ENCODE results near the gene WFIKKN2. TPM values are rescaled to one million over a fixed set of nuclear protein-coding genes. Genes with fewer than 3 reads are reported as not detected.

WFIKKN2 gene
- total and polyA plus RNA-seq, 10 of the 15 experiments (the other 5 are each of a cell fraction or from before 2014, with no cell fraction given), result 0.06 TPM; not detected in 9

GRCh38 chr17:50829332-50829731 is 6.1 kb upstream of the WFIKKN2 start:
- BruUV-seq (replicated peaks), result no TSS peak
- H3K4me2 ChIP-seq (ENCODE audit: control insufficient read depth, insufficient read depth), result peak overlapping the region; percentile 87
- CTCF ChIA-PET, result interaction anchor here (1.7 kb wide), 1 partner anchor 11 kb away, joined by 9 read pairs; no protein-coding TSS in a partner anchor

More at GRCh38 chr17:50829332-50829731, 6.1 kb upstream of the WFIKKN2 start:
- Histone ChIP-seq H3K36me3 (ENCODE audit: control insufficient read depth in 2 of 2, insufficient read depth in 2 of 2, low read length in 1 of 2) (no peaks in the 10 kb centered on the region), H3K4me1 (ENCODE audit: control insufficient read depth, insufficient read depth, low read length) (peaks cover 25% of the 10 kb centered on the region), H3K4me3 (peak overlapping the region; percentile 17; the same call in 1 of the 2 replicates), H3K79me2 (ENCODE audit: control insufficient read depth, insufficient read depth, low read length) (no peaks in the 10 kb centered on the region), H3K9ac (ENCODE audit: control insufficient read depth, insufficient read depth, low read length) (peak overlapping the region; percentile 50), H4K20me1 (ENCODE audit: control insufficient read depth, insufficient read depth) (no peaks in the 10 kb centered on the region), H3K27me3 (replicated peaks in 1 of 2; ENCODE audit: control insufficient read depth in 2 of 2, insufficient read depth in 2 of 2, low read length in 1 of 2) (no peaks in the 10 kb centered on the region), H2AFZ (ENCODE audit: control insufficient read depth, low read depth, low read length) (peak overlapping the region; percentile 78), H3K27ac (ENCODE audit: control insufficient read depth, insufficient read depth) (peak overlapping the region; percentile 79), H3K9me3 (replicated peaks; ENCODE audit: control insufficient read depth, insufficient read depth, low read length) (no peaks in the 10 kb centered on the region; the same call in 2 of the 3 replicates)
- 71% methylated on average over 6 of the region's 6 CpGs for WGBS (ENCODE audit: insufficient coverage, insufficient replicate concordance, low lambda C conversion rate, missing lambda C conversion rate)
- ChIA-PET SMC1A (ENCODE audit: uncharacterized antibody, unreplicated experiment) (interaction anchor here (1.3 kb wide), 2 partner anchors 12 to 201 kb away, joined by 3 read pairs; no protein-coding TSS in a partner anchor), RAD21 (ENCODE audit: unreplicated experiment) (interaction anchor here (1.1 kb wide), 1 partner anchor 13 kb away, joined by 3 read pairs; no protein-coding TSS in a partner anchor), POLR2A (interaction anchor here (1.3 kb wide), 1 partner anchor 23 kb away, joined by 4 read pairs; no protein-coding TSS in a partner anchor)
- ATAC-seq (peak; percentile 27; the same call in 1 of the 3 replicates), FAIRE-seq (no peak), DNase-seq (ENCODE audit: low read depth, low spot score) (no peak)
- in situ Hi-C loops (cut with MboI) (no loop called here), intact Hi-C loops (cut with micrococcal nuclease; ENCODE audit: unreplicated experiment) (no loop called here)
- TF ChIP-seq SUZ12 (IDR thresholded peaks at IDR 0.05; ENCODE audit: unreplicated experiment), result no peak
- no peak for TF ChIP-seq ZNF274 (IDR thresholded peaks at IDR 0.05; ENCODE audit: insufficient read depth, insufficient read length)
- TF ChIP-seq TCF3 (IDR thresholded peaks at IDR 0.05; ENCODE audit: borderline replicate concordance, insufficient read depth, low read depth, low read length), result no peak
- TF ChIP-seq ZNF622 (IDR thresholded peaks at IDR 0.05), result no peak
- TF ChIP-seq MAX (IDR thresholded peaks at IDR 0.05; ENCODE audit: low read depth, low read length), result no peak
- no peak for TF ChIP-seq CBX5 (IDR thresholded peaks at IDR 0.05; ENCODE audit: low read depth)
- TF ChIP-seq IKZF1 (conservative IDR thresholded peaks at IDR 0.05), result no peak
- TF ChIP-seq KDM1A (IDR thresholded peaks at IDR 0.05; ENCODE audit: borderline replicate concordance), result no peak
- TF ChIP-seq IRF4 (IDR thresholded peaks at IDR 0.05; ENCODE audit: low read depth, low read length), result no peak
- TF ChIP-seq ASH2L (IDR thresholded peaks at IDR 0.05; ENCODE audit: borderline replicate concordance, low read depth), result no peak
- no peak for TF ChIP-seq E4F1 (IDR thresholded peaks at IDR 0.05; ENCODE audit: borderline replicate concordance, partially characterized antibody)
- TF ChIP-seq SUPT20H (IDR thresholded peaks at IDR 0.05; ENCODE audit: borderline replicate concordance, control insufficient read depth, low read depth, low read length), result no peak
- TF ChIP-seq ZNF592 (IDR thresholded peaks at IDR 0.05), result no peak
- TF ChIP-seq CEBPB (IDR thresholded peaks at IDR 0.05; ENCODE audit: borderline replicate concordance in 1 of 2, low read depth in 2 of 2, low read length in 2 of 2), result no peak
- TF ChIP-seq IKZF2 (IDR thresholded peaks at IDR 0.05), result no peak
- no peak for TF ChIP-seq CREB1 (IDR thresholded peaks at IDR 0.05; ENCODE audit: low read depth)
- no peak for TF ChIP-seq YY1 (IDR thresholded peaks at IDR 0.05; ENCODE audit: low read depth, low read length)
- TF ChIP-seq POLR2AphosphoS5 (IDR thresholded peaks at IDR 0.05; ENCODE audit: low read length), result no peak
- TF ChIP-seq RUNX3 (IDR thresholded peaks at IDR 0.05; ENCODE audit: low read length), result no peak
- TF ChIP-seq PAX8 (IDR thresholded peaks at IDR 0.05), result no peak

Data from GM12878 (cell line).